Adrenal gland (tissue), 12 donors: ENCODE measurements around the gene PLAGL2. TPM values are rescaled to one million over a fixed set of nuclear protein-coding genes. Genes with fewer than 3 reads are reported as not detected.

Experiments
- DNase-seq, 7 donors: peaks; one replicate each; pipeline ENCODE4 v3.0.0-alpha.2; 2019 to 2020
- H3K27ac ChIP-seq, 5 donors: fragments of 200-600 bp; sonication (generic) in 4 of 5; 1 replicate in 3 of 5; 2 replicates in 2 of 5; pipeline versions ENCODE4 v1.5.1 to v1.8.0; 2016 to 2020; ENCODE audit warnings: mild to moderate bottlenecking in 1 of 5
- H3K27me3 ChIP-seq: fragments of 200-600 bp; 2 replicates; pipeline ENCODE4 v1.8.0; 2021
- H3K36me3 ChIP-seq, 2 donors: fragments of 200-600 bp; replicated peaks in 1 of 2; 1 replicate in 1 of 2; 2 replicates in 1 of 2; pipeline versions ENCODE4 v1.5.1 to v1.8.0; 2018 to 2022
- H3K4me1 ChIP-seq, 2 donors: fragments of 200-600 bp; replicated peaks in 1 of 2; 1 replicate in 1 of 2; 2 replicates in 1 of 2; pipeline versions ENCODE4 v1.5.1 to v1.8.0; 2018 to 2021
- H3K4me3 ChIP-seq, 4 donors: fragments of 200-600 bp; sonication (generic) in 3 of 4; one replicate each; pipeline ENCODE4 v1.5.1; 2016 to 2018
- H3K9me3 ChIP-seq, 3 donors: fragments of 200-600 bp; sonication (generic) in 1 of 3; replicated peaks in 1 of 3; 1 replicate in 2 of 3; 2 replicates in 1 of 3; pipeline versions ENCODE4 v1.5.1 to v1.8.0; 2016 to 2021
- CTCF ChIP-seq, 6 experiments: fragments of 450-650 bp in 4 of 6; fragments of 200-600 bp in 2 of 6; sonication (generic) in 1 of 6; IDR thresholded peaks; 1 replicate in 5 of 6; 2 replicates in 1 of 6; pipeline versions ENCODE4 v1.5.1 to v1.8.0; 2016 to 2021; ENCODE audit warnings: antibody characterized with exemption in 6 of 6, mild to moderate bottlenecking in 2 of 6, moderate library complexity in 1 of 6
- POLR2A ChIP-seq, 2 donors: fragments of 450-650 bp; IDR thresholded peaks; one replicate each; pipeline ENCODE4 v1.6.1; 2017; ENCODE audit warnings: antibody characterized with exemption in 2 of 2, mild to moderate bottlenecking in 2 of 2, moderate library complexity in 1 of 2
- WGBS, 4 donors: extraction: QIAGEN DNeasy Blood & Tissue Kit in 2 of 4; methylation state at CpG; one replicate each; pipeline versions ENCODE4 v1.1.5 to v1.1.7; 2013 to 2017; 5-methylcytosine and 5-hydroxymethylcytosine counted together
- intact Hi-C, 2 donors: fragments of 100-400 bp; cut with DNase I; formaldehyde crosslinking; loops; one replicate each; pipeline versions ENCODE4 v1.14.1 to v1.15.0; 2022 to 2023
- polyA plus RNA-seq, 3 donors: library from polyadenylated mRNA; stranded (reverse); fragments of 200-250 nt in 2 of 3; fragments of 350-450 nt in 1 of 3; fragmentation: Illumina TruSeq in 1 of 3; extraction: RNeasy Lipid Tissue Mini Kit (QIAGEN cat#74804) in 1 of 3; gene quantifications; one replicate each; pipeline ENCODE4 v1.2.3, GENCODE V29; 2013 to 2014
- total RNA-seq, 9 donors: library from RNA; depleted of rRNA in 4 of 9; stranded (reverse); fragments of >200 nt in 4 of 9; fragments of 120-200 nt in 1 of 9; fragmentation: NEBNext Ultra II Directional in 1 of 9; extraction: Animal tissue kit (Norgen Biotek cat#: 25700) in 1 of 9; gene quantifications; one replicate each; pipeline versions ENCODE4 v1.1.0 to v1.2.4, GENCODE V29; 2013 to 2023
- donor health status: healthy with polysubstance abuse.
- donor health status: Bipolar disorder and iron deficiency.
- donor health status: DM: yes; HTN: yes; CAD: no.
- donor health status: DM: no; HTN: no; CAD: no.
- donor health status: DM: no; HTN: no; CAD: no.
- donor health status: DM: yes; HTN: yes; CAD: no.

The PLAGL2 gene
- total and polyA plus RNA-seq, 12 donors = 1.3 to 7.1 (median 4.2) TPM

GRCh38 chr20:32191422-32191821, 16.1 kb downstream of the PLAGL2 start:
- no peak overlapping the region for H3K4me3 ChIP-seq
- H3K36me3 ChIP-seq = peaks cover 0 to 15% of the 10 kb centered on the region in 2 donors
- H3K4me1 ChIP-seq = peaks cover 0 to 28% of the 10 kb centered on the region in 2 donors
- H3K27me3 ChIP-seq = no peaks in the 10 kb centered on the region
- DNase-seq = peak in 2 of 7 donors; percentile 12 to 47
- intact Hi-C loops = no loop called here
- H3K27ac ChIP-seq = peak overlapping the region in 1 of 5 donors; percentile 83
- WGBS, 4 donors = 78 to 100% (median 87%) methylated on average over 2 to 3 of the region's 3 CpGs
- H3K9me3 ChIP-seq = no peaks in the 10 kb centered on the region
- TF ChIP-seq POLR2A (IDR thresholded peaks at IDR 0.05) (no peak), CTCF (IDR thresholded peaks at IDR 0.05) (no peak)

- Histone ChIP-seq H3K4me1 (peaks cover 0 to 28% of the 10 kb centered on the region in 2 donors), H3K36me3 (peaks cover 0 to 9% of the 10 kb centered on the region in 2 donors), H3K27ac (peak overlapping the region in 4 of 5 donors; percentile 20 to 83 (median 68)), H3K27me3 (no peaks in the 10 kb centered on the region), H3K4me3 (peak overlapping the region in 3 of 4 donors; percentile 1 to 89 (median 46)), H3K9me3 (no peaks in the 10 kb centered on the region)
- WGBS, 4 donors = 42 to 53% (median 48%) methylated on average over 11 to 14 of the region's 14 CpGs
- no peak for TF ChIP-seq CTCF (IDR thresholded peaks at IDR 0.05)
- DNase-seq = peak in 2 of 7 donors; percentile 7 to 44
- intact Hi-C loops = no loop called here
Measured at GRCh38 chr20:32190616-32191415, 16.7 kb downstream of the PLAGL2 start.

- Histone ChIP-seq H3K36me3 (peaks cover 0 to under 1% of the 10 kb centered on the region in 2 donors), H3K4me3 (peak overlapping the region; percentile 1 to 89 (median 56)), H3K27ac (peak overlapping the region in 4 of 5 donors; percentile 20 to 83 (median 68)), H3K9me3 (no peaks in the 10 kb centered on the region), H3K4me1 (peaks cover 0 to 28% of the 10 kb centered on the region in 2 donors), H3K27me3 (no peaks in the 10 kb centered on the region)
- WGBS, 4 donors = 0 to 8% (median 3%) methylated on average over 11 to 88 of the region's 88 CpGs
- peak; percentile 38 to 79 (median 57) for DNase-seq
- TF ChIP-seq POLR2A (IDR thresholded peaks at IDR 0.05) = no peak
- TF ChIP-seq CTCF (IDR thresholded peaks at IDR 0.05) = no peak
- intact Hi-C loops = no loop called here
Measured at GRCh38 chr20:32189691-32190615, 17.6 kb downstream of the PLAGL2 start.

GRCh38 chr20:32189123-32189410, 18.5 kb downstream of the PLAGL2 start:
- Histone ChIP-seq H3K9me3 (no peaks in the 10 kb centered on the region), H3K27me3 (no peaks in the 10 kb centered on the region), H3K4me1 (peaks cover 0 to 28% of the 10 kb centered on the region in 2 donors), H3K4me3 (no peak overlapping the region), H3K36me3 (no peaks in the 10 kb centered on the region), H3K27ac (no peak overlapping the region)
- intact Hi-C loops = no loop called here
- TF ChIP-seq POLR2A (IDR thresholded peaks at IDR 0.05) (no peak), CTCF (IDR thresholded peaks at IDR 0.05) (no peak)
- DNase-seq = peak in 2 of 7 donors; percentile 13 to 49
- 86 to 96% (median 95%) methylated on average over 9 of the region's 9 CpGs; no CpG with 5 or more reads in 1 of the 4 donors for WGBS, 4 donors
